Neuronal stem cell (in vitro differentiated cells): Measurements from ENCODE around the gene METTL23. TPM values are rescaled to one million over a fixed set of nuclear protein-coding genes. Genes with fewer than 3 reads are reported as not detected.

Experiments used
- DNase-seq: peaks from one replicate; pipeline ENCODE4 v3.0.0-alpha.2; 2013; ENCODE audit warnings: low spot score
- H2AFZ ChIP-seq: one replicate; pipeline ENCODE4 v1.6.1; 2013; ENCODE audit warnings: mild to moderate bottlenecking, low read length, inconsistent platforms
- H2AK5ac ChIP-seq: 2 replicates; pipeline ENCODE4 v1.6.1; 2013; ENCODE audit warnings: low read depth, mild to moderate bottlenecking, inconsistent platforms, low read length, moderate library complexity, mixed read lengths
- H2BK120ac ChIP-seq: 2 replicates; pipeline ENCODE4 v1.6.1; 2013; ENCODE audit warnings: low read depth, mild to moderate bottlenecking, inconsistent platforms, low read length, moderate library complexity, mixed read lengths
- H2BK12ac ChIP-seq: one replicate; pipeline ENCODE4 v1.6.1; 2013; ENCODE audit warnings: low read length, inconsistent platforms
- H2BK15ac ChIP-seq: 2 replicates; pipeline ENCODE4 v1.6.1; 2013; ENCODE audit warnings: mild to moderate bottlenecking, low read length, inconsistent platforms, mixed read lengths
- H2BK5ac ChIP-seq: one replicate; pipeline ENCODE4 v1.6.1; 2013; ENCODE audit warnings: inconsistent platforms, mild to moderate bottlenecking, low read length, moderate library complexity
- H3K14ac ChIP-seq: one replicate; pipeline ENCODE4 v1.6.1; 2013; ENCODE audit warnings: low read length, inconsistent platforms
- H3K18ac ChIP-seq: 2 replicates; pipeline ENCODE4 v1.6.1; 2013; ENCODE audit warnings: low read length, inconsistent platforms
- H3K23ac ChIP-seq: 2 replicates; pipeline ENCODE4 v1.6.1; 2013; ENCODE audit warnings: low read depth, mild to moderate bottlenecking, mixed read lengths, low read length, inconsistent platforms; ENCODE audit not compliant: poor library complexity
- H3K27ac ChIP-seq: replicated peaks from 3 replicates; pipeline ENCODE4 v1.5.1; 2013; ENCODE audit warnings: low read length, inconsistent platforms
- H3K27me3 ChIP-seq, 3 experiments: 2 replicates each; pipeline ENCODE4 v1.6.1; 2013; ENCODE audit warnings: low read length in 3 of 3, mild to moderate bottlenecking in 2 of 3, inconsistent platforms in 1 of 3, low read depth in 1 of 3, mixed read lengths in 1 of 3, moderate library complexity in 1 of 3; ENCODE audit not compliant: control insufficient read depth in 3 of 3, insufficient read depth in 3 of 3
- H3K36me3 ChIP-seq, 2 donors: replicated peaks in 1 of 2; 2 replicates each; pipeline ENCODE4 v1.6.1; 2013; ENCODE audit warnings: low read length in 2 of 2; ENCODE audit not compliant: control insufficient read depth in 2 of 2, insufficient read depth in 2 of 2
- H3K4ac ChIP-seq: 2 replicates; pipeline ENCODE4 v1.6.1; 2013; ENCODE audit warnings: inconsistent platforms, mild to moderate bottlenecking, low read length, moderate library complexity
- H3K4me1 ChIP-seq, 2 donors: 1 replicate in 1 of 2; 2 replicates in 1 of 2; pipeline ENCODE4 v1.6.1; 2013; ENCODE audit warnings: low read length in 2 of 2, low read depth in 1 of 2; ENCODE audit not compliant: control insufficient read depth in 2 of 2, insufficient read depth in 1 of 2
- H3K4me2 ChIP-seq: one replicate; pipeline ENCODE4 v1.6.1; 2013; ENCODE audit warnings: mild to moderate bottlenecking, low read length, inconsistent platforms; ENCODE audit not compliant: insufficient read depth, poor library complexity, severe bottlenecking
- H3K4me3 ChIP-seq, 2 donors: 2 replicates each; pipeline ENCODE4 v1.5.1; 2013; ENCODE audit warnings: low read length in 2 of 2, mild to moderate bottlenecking in 2 of 2, inconsistent platforms in 1 of 2, moderate library complexity in 1 of 2
- H3K79me1 ChIP-seq: one replicate; pipeline ENCODE4 v1.6.1; 2013; ENCODE audit warnings: low read depth, mild to moderate bottlenecking, inconsistent platforms, low read length, moderate library complexity
- H3K9ac ChIP-seq: one replicate; pipeline ENCODE4 v1.6.1; 2013; ENCODE audit warnings: mild to moderate bottlenecking, low read depth, low read length, inconsistent platforms; ENCODE audit not compliant: poor library complexity
- H3K9me3 ChIP-seq, 2 donors: replicated peaks in 1 of 2; 2 replicates each; pipeline versions ENCODE3 to v1.6.1; 2013; ENCODE audit warnings: low read length in 2 of 2, mild to moderate bottlenecking in 2 of 2, inconsistent platforms in 1 of 2, low read depth in 1 of 2, mixed read lengths in 1 of 2, moderate library complexity in 1 of 2; ENCODE audit not compliant: control insufficient read depth in 2 of 2, insufficient read depth in 1 of 2
- H4K8ac ChIP-seq: one replicate; pipeline ENCODE4 v1.6.1; 2013; ENCODE audit warnings: low read depth, mild to moderate bottlenecking, inconsistent platforms, low read length, moderate library complexity
- H4K91ac ChIP-seq: one replicate; pipeline ENCODE4 v1.6.1; 2013; ENCODE audit warnings: low read length, low read depth, mild to moderate bottlenecking, inconsistent platforms; ENCODE audit not compliant: poor library complexity
- whole genome bisulfite sequencing, 2 donors: extraction: QIAGEN DNeasy Blood & Tissue Kit; methylation state at CpG; one replicate each; pipeline ENCODE4 v1.1.7; 2013; ENCODE audit warnings: missing lambda C conversion rate in 2 of 2, mixed read lengths in 1 of 2; ENCODE audit not compliant: insufficient read length in 2 of 2, insufficient replicate concordance in 1 of 2; ENCODE audit errors: extremely low coverage in 2 of 2; 5-methylcytosine and 5-hydroxymethylcytosine counted together
- small RNA-seq: library from polyadenylated mRNA; stranded (forward); fragments of <200 nt; extraction: miRNeasy Mini kit (QIAGEN cat#:217004); gene quantifications from one replicate; pipeline ENCODE3, GENCODE V24; 2013; ENCODE audit not compliant: insufficient read depth

The METTL23 gene

GRCh38 chr17:76781056-76781982, 54.7 kb downstream of the METTL23 start:
- H3K9me3 ChIP-seq = no peaks in the 10 kb centered on the region
- no peak overlapping the region for H3K27ac ChIP-seq
- no peak overlapping the region for H3K14ac ChIP-seq
- DNase-seq = no peak
- H2BK15ac ChIP-seq = no peak overlapping the region
- no peak overlapping the region for H4K8ac ChIP-seq
- no peak overlapping the region for H2BK5ac ChIP-seq
- no peak overlapping the region for H3K23ac ChIP-seq
- no peak overlapping the region for H4K91ac ChIP-seq
- H3K9ac ChIP-seq = no peak overlapping the region
- no peaks in the 10 kb centered on the region for H3K4me1 ChIP-seq
- peaks cover 1% of the 10 kb centered on the region for H3K79me1 ChIP-seq
- no peaks in the 10 kb centered on the region for H3K27me3 ChIP-seq
- WGBS, 2 donors = no CpG with 5 or more reads among the region's 12 CpGs
- H2AK5ac ChIP-seq = no peak overlapping the region
- H3K4ac ChIP-seq = no peak overlapping the region
- peaks cover 0 to 36% of the 10 kb centered on the region in 2 donors for H3K36me3 ChIP-seq
- H2BK120ac ChIP-seq = no peak overlapping the region
- H3K18ac ChIP-seq = no peak overlapping the region
- H3K4me2 ChIP-seq = no peak overlapping the region
- H2AFZ ChIP-seq = no peak overlapping the region
- H2BK12ac ChIP-seq = no peak overlapping the region
- H3K4me3 ChIP-seq = no peak overlapping the region

GRCh38 chr17:76783146-76783545, 56.5 kb downstream of the METTL23 start:
- no peak overlapping the region for H4K8ac ChIP-seq
- no peak overlapping the region for H3K18ac ChIP-seq
- no peak overlapping the region for H2AK5ac ChIP-seq
- H3K23ac ChIP-seq = no peak overlapping the region
- H3K9ac ChIP-seq = no peak overlapping the region
- H2AFZ ChIP-seq = no peak overlapping the region
- H3K27ac ChIP-seq = no peak overlapping the region
- H3K79me1 ChIP-seq = peaks cover 1% of the 10 kb centered on the region
- H3K4me2 ChIP-seq = no peak overlapping the region
- H2BK120ac ChIP-seq = no peak overlapping the region
- no peak overlapping the region for H3K4ac ChIP-seq
- WGBS, 2 donors = no CpG with 5 or more reads among the region's 5 CpGs
- no peaks in the 10 kb centered on the region for H3K27me3 ChIP-seq
- no peak for DNase-seq
- H3K4me1 ChIP-seq = no peaks in the 10 kb centered on the region
- H2BK12ac ChIP-seq = no peak overlapping the region
- peaks cover 0 to 20% of the 10 kb centered on the region in 2 donors for H3K36me3 ChIP-seq
- no peak overlapping the region for H3K14ac ChIP-seq
- H2BK5ac ChIP-seq = no peak overlapping the region
- H3K4me3 ChIP-seq = no peak overlapping the region
- no peak overlapping the region for H2BK15ac ChIP-seq
- no peaks in the 10 kb centered on the region for H3K9me3 ChIP-seq
- H4K91ac ChIP-seq = no peak overlapping the region

Small RNAs within 50 kb of the gene (small RNA-seq; reads per million reads assigned to genes)
- gene AC005837.3 (not detected), gene RF02271 (not detected), gene RNU6-97P (not detected), gene RNY4P36 (5.5 reads per million, percentile 26 among the genes with 10 or more reads in this experiment)
